Measurements from ENCODE around the gene NT5DC3.

NT5DC3 gene

DNA sequence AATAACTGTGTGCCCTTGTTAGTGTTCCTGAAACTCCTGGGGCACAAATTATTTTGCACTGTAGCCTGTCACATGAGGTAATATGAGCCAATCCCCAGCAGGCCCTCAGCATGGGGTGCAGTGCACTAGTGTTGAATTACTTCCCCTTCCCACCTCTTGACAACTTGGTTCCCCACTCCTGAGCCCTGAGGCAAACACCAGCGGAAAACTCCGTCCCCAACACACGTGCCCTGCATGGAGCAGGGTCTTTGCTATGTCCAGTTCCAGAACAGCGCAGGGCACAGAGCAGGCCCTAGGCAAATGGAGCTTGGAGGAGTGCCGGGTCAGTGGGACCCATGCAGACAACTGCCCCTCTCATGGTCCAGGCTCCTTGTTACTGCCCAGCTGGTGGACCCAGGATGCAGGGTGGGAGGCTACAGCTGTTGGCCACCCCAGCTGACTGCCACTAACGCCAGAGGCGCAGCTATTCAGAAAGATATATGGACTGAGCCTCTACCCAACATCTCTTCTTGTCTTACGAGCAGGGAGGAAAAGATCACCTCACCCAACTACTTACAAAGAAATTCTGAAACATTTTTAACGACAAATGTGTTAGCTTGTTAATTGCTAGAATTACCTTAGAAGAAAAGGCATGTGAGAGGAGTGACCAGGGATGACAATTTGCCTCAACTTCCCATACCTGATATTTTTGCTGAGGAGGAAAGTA lies 71.6 kb downstream of the NT5DC3 start:
- Histone ChIP-seq H3K27me3 (no peaks in the 10 kb centered on the region), H3K36me3 (peaks cover 20% of the 10 kb centered on the region), H3K4me3 (ENCODE audit: low read depth in 1 of 2, low read length in 1 of 2) (no peak overlapping the region), H3K4me1 (ENCODE audit: control insufficient read depth in 1 of 2, insufficient read depth in 1 of 2, low read depth in 1 of 2, low read length in 1 of 2) (peaks cover 0 to 6% of the 10 kb centered on the region in 2 experiments), H3K9me3 (no peaks in the 10 kb centered on the region), H3K27ac (no peak overlapping the region)
- TF ChIP-seq CTCF (IDR thresholded peaks at IDR 0.05): no peak

GRCh38 chr12:103768467-103769123 lies 72.4 kb downstream of the NT5DC3 start:
- Histone ChIP-seq H3K27ac (no peak overlapping the region), H3K9me3 (no peaks in the 10 kb centered on the region), H3K4me3 (ENCODE audit: low read depth in 1 of 2, low read length in 1 of 2) (no peak overlapping the region), H3K36me3 (peaks cover 25% of the 10 kb centered on the region), H3K27me3 (no peaks in the 10 kb centered on the region), H3K4me1 (ENCODE audit: control insufficient read depth in 1 of 2, insufficient read depth in 1 of 2, low read depth in 1 of 2, low read length in 1 of 2) (peaks cover 0 to 6% of the 10 kb centered on the region in 2 experiments)
- no peak for TF ChIP-seq CTCF (IDR thresholded peaks at IDR 0.05)

- no peak for TF ChIP-seq CTCF (IDR thresholded peaks at IDR 0.05)
- H3K9me3 ChIP-seq: no peaks in the 10 kb centered on the region
- no peaks in the 10 kb centered on the region for H3K27me3 ChIP-seq
- H3K27ac ChIP-seq: no peak overlapping the region
- peaks cover 0 to 6% of the 10 kb centered on the region in 2 experiments for H3K4me1 ChIP-seq (ENCODE audit: control insufficient read depth in 1 of 2, insufficient read depth in 1 of 2, low read depth in 1 of 2, low read length in 1 of 2)
- peaks cover 51% of the 10 kb centered on the region for H3K36me3 ChIP-seq
- no peak overlapping the region for H3K4me3 ChIP-seq (ENCODE audit: low read depth in 1 of 2, low read length in 1 of 2)
Observed at GRCh38 chr12:103766028-103766427, 75.0 kb downstream of the NT5DC3 start.

- H3K9me3 ChIP-seq: no peaks in the 10 kb centered on the region
- no peak overlapping the region for H3K4me3 ChIP-seq (ENCODE audit: low read depth in 1 of 2, low read length in 1 of 2)
- peaks cover 0 to 6% of the 10 kb centered on the region in 2 experiments for H3K4me1 ChIP-seq (ENCODE audit: control insufficient read depth in 1 of 2, insufficient read depth in 1 of 2, low read depth in 1 of 2, low read length in 1 of 2)
- H3K27me3 ChIP-seq: no peaks in the 10 kb centered on the region
- no peak overlapping the region for H3K27ac ChIP-seq
- H3K36me3 ChIP-seq: peaks cover 58% of the 10 kb centered on the region
- TF ChIP-seq CTCF (IDR thresholded peaks at IDR 0.05): no peak
Observed at GRCh38 chr12:103765322-103765721, 75.7 kb downstream of the NT5DC3 start.

DNA sequence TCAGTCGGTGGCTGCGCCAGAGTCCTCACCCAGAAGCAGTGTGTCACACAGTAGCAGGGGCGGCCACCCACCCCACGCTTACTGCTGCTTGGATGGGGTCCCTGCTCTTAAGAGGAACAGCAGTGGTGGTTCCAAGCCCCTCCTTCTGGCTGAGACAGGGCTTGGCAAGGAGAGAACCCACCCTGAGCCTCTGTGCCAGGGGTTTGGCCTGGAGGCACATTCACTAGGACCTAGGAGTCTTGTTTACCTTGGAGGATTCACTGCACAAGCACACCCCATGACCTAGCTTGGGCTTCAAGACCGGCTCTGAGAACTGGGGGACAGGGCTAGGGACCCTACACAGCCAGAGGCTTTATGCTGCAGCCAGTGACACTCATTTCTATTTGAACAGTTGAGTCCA lies 78.6 kb downstream of the NT5DC3 start:
- no peak for TF ChIP-seq CTCF (IDR thresholded peaks at IDR 0.05)
- Histone ChIP-seq H3K27ac (no peak overlapping the region), H3K4me1 (ENCODE audit: control insufficient read depth in 1 of 2, insufficient read depth in 1 of 2, low read depth in 1 of 2, low read length in 1 of 2) (no peaks in the 10 kb centered on the region), H3K9me3 (no peaks in the 10 kb centered on the region), H3K27me3 (no peaks in the 10 kb centered on the region), H3K36me3 (peaks cover 62% of the 10 kb centered on the region), H3K4me3 (ENCODE audit: low read depth in 1 of 2, low read length in 1 of 2) (no peak overlapping the region)
